DMS114 treated with DMSO at 0.1 percent for 48 hours (cell line): ENCODE results near the gene NBPF1.
"Not testable (repeated sequence)": the region's sequence is repeated elsewhere in the genome, so short reads cannot be mapped to it uniquely, and the experiment has no call there.

Experiments
- DNase-seq: peaks from one replicate; lab custom pipeline; 2025; ENCODE audit not compliant: unreplicated experiment; lab: John Stamatoyannopoulos, UW

NBPF1 gene

DNA sequence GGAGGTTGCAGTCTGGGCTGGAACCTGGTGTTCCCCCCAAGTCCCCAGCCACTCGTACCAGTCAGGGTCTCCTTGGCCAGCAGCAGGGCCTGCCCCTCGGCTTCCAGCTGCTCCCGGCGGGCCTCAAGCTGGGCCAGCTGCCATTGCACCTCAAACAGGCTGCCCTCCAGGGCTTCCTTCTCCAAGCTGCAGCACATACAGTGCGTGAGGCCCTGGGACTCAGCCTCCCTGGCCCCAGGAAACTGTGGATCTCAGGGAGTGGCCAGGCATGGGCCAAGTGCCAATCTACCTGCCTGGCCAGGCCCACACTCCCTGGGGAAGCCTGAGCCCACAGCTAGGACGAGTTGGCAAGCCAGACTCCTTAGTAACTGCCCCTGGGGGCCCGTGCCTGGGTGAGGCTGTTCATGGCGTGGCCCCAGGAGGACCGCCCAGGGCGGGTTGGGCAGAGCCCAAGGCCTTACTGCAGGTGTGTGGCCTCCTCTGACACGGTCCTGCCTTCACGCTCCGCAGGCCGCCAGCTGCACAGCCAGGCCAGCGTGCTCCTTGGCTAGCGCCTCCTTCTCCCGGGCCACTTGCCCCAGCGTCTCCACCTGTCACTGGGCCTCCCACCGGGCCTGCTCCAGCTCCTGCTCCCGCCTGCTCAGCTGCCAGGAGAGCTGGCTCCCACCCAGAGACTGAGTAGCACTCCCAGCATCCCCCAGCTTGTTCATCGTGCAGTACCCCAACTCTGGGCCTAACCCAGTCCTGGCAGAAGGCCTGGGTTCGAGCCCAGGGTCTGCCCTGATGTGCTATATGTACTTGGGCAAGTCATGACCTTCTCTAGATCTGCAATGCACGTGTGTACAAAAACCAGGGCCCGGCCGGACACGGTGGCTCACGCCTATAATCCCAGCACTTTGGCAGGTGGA is 10.7 kb upstream of the NBPF1 start:
- not testable (repeated sequence) for DNase-seq

DNA sequence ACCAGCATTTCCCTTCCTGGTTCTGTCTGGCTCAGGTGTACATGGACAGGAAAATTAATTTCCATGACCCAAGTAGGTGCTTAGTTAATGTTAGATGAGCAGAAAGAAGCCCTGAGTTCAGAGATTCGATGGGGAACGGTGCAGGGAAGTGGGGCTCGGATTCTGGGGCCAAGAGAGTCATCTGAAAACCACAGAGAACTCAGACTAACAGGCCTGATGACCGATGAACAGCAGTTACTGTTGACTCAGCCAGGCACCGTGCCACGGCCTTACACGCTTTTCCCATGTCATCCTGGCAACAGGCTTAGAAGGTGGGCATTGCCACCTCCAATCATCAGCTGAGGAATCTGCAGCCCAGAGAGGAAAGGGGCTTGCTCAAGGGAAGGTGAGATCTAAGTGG is 10.0 kb upstream of the NBPF1 start:
- DNase-seq, result not testable (repeated sequence)

DNA sequence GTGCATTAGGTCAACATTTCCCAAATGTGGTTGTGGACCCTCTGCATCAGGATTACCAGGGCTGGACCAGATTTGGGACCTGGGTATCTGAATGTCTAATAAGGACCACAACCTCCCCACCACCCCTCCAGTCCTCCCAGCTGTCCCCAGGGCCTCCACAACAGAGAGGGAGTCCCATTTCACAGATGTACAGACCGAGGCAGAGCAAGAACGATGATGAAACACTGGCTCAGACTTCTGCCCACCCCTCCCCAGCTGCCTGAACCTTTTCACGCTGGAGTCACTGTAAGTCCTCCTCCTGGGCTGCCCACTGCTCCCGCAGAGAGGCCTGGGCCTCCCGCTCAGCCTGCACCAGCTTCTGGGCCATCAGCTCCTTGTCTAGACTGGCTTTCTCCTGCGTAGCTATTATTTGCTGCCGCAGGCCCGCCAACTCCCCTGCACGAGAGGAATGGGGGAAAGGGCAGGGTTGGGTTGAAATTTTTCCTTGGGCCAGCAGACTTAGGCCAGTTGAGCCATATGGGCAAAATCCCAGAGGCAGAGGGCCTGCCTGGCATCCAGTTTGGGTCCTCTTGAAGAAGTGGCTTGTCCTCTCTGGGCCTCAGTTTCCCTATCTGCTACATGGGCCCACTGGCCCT is 8.4 kb upstream of the NBPF1 start:
- DNase-seq, result not testable (repeated sequence)

DNA sequence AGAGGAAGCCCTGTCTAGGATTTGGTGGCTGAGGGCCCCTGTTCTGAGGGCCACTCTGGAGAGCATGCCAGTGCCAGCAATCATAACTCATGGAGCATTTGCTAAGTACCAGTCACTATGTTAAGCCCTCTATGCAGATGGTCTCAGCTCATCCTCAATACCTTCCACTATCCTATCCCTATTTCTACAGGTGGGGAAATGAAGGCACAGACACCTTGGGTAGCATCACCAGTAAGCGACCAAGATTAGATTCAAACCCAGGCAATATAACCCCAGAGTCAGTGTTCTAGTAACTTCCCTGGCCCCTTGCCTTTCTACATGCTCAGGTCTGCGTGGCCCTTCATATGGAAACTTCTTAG is 7.9 kb upstream of the NBPF1 start:
- DNase-seq, result no peak

DNA sequence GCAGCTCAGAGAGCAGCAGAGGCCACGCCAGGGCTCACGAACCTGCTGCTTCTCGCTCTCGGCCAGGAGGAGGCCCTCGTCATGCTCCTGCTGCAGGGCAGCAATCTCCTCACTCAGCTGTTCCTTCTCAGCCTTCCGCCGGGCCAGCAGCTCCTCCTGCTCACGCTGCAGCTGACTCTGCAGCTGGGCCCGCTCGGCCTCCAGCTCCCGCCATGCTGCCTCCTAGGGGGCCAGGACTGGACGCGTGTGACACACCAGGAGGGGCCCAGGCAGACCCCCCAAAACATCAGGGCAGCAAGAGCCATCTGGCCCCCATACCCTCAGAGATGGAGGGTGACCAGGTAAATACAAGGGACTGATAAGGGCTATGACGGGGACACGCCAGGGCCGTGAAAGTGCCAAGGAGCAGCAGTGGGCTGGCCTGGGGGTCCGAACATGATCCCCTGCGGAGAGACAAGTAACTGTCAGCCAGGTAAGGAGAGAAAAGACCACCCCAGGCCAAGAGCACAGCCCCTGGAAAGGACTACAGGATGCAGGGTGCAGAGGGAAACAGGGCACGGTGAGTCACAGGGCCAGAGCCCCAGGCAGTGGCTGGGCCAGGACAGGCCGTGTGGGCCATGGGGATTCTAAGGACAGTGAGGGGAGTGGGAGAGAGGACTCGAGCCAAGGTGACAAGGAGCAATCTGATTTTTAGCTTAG is 6.6 kb upstream of the NBPF1 start:
- DNase-seq, result not testable (repeated sequence)

DNA sequence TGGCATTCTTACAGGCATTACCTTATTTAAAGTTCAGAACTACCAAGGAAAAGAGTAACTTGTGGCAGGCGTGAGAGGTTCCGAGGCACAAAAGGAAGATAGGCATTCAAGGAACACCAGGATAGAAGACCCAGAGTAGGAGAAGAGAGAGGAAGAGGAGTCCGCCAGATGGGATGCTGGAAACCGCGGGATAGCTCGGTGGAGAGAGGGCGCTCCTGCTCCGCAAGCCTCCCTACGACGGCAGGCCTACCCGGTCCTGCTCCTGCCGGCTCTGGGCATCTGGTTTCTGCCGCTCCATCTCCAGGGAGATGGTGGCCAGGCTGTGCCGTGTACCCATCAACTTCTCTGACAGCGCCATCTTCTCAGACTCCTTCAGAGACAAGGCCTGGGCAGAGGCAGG is 5.4 kb upstream of the NBPF1 start:
- no peak for DNase-seq

DNA sequence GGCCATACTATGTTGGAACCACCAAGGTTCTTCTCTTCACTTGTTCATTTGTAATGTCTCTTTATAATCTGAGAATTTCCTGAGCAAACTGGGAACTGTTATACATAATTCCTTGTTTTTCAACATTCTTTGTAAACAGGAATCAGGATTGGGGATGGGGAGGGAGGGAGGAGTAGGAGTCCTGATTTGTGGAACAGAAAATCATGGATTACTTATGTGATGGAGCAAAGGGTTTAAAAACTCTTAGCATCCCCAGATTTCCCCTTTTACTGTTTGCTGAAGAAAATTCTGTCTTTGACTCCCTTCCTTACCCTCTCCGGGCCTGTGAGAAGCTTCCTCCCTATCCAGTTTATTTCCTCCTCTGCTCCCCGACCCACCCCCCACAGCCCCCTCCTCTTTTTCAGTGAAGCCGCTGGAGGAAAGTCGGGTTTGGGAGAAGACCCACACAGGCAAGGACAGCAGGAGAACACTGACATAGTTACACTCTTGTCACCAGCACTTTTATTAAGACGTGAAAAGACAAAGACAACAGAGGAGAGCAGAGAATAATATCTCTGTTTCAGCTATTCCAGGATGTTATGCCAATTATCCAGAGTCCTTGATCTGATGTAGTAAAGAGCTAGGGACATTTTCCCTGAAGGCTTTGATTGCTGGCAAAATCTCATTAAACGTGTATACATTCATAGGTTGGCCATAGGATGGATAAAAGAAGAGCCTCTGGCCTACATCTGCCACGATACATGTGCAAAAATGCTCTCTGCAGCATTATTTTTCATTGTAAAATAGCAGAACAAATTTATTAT is 4.6 kb upstream of the NBPF1 start:
- no peak for DNase-seq

DNA sequence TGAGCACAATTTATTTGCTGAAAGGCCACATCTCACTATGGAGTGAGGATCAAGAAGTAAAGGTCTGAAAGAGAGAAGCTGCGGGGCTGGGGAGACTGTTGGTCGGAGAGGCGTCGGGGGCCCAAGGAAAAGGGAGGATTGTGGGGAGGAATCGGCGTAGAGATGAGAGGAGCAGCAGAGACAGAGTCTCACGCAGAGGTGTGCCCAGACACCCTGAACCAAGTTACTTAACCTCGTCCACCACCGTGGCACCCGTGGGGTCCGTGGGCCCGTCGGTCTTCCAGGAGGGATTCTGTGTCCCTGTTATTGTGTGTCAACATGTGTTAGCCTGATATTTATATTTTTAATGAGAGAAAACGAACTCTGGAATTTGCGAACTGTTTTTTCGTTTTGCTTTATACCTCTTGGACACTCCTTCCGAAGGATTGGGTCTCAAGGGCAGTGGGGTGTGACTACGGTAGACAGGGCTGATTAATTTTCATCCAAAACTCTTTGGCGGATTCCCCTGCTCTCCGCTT is 3.8 kb upstream of the NBPF1 start:
- DNase-seq, result no peak

DNA sequence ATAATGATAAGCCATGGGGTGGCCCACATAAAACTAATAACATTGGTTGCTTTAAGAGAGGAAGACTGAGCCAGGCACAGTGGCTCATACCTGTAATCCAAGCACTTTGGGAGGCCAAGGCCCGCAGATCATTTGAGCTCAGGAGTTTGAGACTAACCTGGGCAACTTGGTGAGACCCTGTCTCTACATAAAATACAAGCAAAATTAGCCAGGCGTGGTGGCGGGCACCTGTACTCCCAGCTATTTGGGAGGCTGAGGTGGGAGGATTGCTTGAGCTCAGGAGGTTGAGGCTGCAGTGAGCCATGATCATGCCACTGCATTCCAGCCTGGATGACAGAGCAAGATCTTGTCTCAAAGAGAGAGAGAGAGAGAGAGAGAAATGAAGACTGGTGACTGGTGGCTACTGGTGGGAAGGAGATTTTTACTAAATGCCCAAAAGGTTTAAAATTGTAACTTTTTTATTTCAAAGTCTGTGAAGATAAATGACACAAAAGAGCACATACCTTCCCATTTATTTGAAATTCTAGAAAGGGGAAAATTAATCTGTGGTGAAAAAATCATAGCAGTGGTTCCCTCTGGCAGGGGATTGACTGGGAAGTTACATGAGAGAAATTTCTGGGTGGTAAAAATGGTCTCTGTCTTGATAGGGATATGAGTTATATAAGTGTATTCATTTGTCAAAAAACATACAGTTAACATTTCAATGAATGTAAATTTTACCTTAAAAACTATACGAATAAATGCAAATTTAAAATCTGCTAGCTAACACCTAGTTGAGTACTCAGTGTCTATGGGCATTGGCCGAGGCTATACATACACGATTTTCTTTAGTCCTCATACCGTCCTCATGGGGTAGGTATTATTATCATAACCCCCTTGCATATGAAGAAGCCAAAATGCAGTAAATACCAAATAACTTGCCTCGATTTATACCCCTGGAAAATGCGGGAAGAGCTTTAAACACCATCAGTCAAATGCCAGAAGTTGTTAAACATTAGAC is 2.2 kb upstream of the NBPF1 start:
- no peak for DNase-seq

DNA sequence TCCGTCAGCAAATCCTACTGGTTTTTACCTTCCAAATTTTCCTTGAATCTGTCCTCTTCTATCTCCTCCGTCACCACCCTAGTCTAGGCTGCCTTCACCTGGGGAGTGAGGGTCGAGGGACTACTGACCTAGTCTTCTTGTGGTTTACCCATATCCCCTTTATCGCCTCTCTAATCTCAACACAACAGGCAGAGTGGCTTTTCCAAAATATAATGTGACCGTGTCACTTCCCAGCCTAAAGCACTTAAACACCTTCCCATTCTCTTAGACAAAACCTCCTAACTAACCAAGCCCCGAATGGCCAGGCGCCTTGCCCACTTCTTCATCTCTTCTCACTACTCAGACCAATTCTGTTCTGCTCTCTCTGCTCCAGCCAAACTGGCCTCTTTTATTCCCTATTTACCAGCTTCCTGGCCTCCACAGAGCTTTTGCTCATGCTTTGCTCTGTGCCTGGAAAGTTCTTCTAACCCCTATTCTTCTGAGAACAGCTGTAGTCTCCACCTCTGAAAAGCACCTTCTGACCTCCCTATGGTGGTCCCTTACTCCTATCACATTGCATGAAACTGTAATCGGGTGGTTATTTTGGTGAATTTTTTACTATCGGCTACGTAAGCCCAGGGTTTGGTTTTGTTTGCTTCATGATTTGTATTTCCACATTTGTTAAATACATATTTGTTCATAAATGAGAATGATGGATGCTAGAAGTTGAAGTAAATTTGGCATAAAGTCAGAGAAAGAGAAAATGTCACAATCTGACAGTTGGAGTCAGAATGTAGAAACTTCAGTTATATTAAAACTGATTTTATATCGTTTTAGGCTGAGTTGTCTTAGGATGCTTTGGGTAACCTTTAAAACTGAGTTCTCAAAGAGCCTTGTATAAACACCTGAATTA is 1.2 kb upstream of the NBPF1 start:
- DNase-seq, result no peak

DNA sequence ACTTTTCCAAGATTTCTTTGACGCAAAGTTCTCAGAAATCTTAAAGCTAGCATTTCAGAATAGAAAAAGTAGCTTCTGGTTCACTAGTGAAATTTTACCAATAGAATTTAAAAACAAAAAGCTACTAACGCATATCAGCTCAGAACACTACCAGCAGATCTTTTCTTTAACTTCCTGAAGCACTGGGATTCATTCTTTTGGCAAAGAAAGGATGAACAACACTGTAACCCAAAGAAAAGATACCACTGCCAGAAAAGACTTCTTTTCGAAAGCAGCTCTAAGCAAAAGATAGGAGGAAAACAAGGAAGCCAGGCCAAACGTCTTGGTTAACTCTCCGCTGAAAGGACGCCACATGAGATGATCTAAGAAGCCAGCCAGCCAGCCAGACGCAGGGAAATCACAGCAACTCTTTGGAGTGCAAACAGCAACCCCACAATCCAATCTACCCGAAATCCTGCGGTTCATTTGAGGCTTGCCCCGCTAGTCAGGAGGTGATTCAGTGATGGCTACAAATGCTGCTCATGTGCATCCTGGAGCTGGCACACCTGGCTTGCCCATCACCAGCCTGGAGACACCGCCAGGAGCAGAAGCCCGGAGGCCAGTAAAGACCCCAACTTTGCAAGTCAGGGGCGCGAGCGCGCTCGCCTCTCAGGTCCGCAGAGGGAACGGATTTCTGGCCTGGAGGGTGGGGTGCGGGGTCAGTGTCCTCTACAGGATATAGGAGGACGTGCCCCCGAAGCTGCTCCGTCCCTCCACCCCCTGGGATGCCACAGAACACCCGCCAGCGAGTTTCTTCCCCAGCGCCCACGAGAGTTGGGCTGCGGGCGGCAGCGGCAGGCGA is 812 bp downstream of the NBPF1 start:
- peak; percentile 56 for DNase-seq

DNA sequence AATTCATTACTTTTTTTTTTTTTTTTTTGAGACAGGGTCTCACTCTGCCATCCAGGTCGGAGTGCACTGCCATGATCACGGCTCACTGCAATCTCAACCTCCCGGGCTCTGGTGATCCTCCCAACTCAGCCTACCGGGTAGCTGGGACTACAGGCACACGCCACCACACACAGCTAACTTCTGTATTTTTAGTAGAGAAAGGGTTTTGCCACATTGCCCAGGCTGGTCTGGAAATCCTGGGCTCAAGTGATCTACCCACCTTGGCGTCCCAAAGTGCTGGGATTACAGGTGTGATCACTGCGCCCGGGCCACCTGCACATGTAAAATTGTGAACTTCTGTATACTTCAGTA is 1.4 kb downstream of the NBPF1 start:
- not testable (repeated sequence) for DNase-seq

DNA sequence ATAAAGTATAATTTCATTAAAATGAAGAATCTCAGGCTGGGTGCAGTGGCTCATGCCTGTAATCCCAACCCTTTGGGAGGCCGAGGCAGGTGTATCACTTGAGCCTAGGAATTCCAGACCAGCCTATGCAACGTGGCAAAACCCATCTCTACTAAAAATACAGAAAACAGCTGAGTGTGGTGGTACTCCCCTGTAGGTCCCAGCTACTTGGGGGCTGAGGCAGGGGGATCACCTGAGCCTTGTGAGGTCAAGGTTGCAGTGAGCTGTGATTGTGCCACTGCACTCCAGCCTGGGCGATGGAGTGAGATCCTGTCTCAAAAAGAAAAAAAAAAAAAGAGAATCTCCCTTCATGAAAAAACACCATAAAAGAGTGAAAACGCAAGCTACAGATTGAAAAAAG is 2.2 kb downstream of the NBPF1 start:
- not testable (repeated sequence) for DNase-seq

DNA sequence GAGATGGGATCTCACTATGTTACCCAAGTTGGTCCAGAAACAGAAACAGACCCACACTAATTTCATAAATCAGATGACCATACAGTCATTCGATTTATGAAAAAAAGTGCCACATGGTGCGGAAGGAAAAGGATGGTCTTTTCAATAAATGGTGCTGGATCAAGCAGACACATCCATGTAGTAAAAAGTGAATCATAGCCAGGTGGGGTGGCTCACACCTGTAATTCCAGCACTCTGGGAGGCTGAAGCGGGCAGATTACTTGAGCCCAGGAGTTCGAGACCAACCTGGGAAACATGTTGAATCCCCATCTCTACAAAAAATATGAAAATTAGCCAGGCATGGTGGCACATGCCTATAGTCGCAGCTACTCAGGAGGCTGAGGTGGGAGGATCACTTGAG is 2.8 kb downstream of the NBPF1 start:
- not testable (repeated sequence) for DNase-seq

DNA sequence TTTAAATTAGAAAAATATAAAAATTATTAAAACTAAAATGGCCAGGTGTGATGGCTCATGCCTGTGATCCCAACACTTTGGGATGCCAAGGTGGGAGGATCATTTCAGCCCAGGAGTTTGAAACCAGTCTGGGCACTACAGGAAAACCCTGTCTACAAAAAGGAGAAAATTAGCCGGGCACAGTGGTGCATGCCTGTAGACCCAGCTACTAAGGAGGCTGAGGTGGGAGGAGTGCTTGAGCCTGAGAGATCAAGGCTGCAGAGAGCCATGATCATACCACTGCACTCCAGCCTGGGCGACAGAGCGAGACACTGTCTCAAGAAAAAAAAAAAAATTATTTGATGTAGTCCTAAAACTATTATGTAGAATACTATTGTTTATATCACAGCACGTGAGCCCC is 3.6 kb downstream of the NBPF1 start:
- not testable (repeated sequence) for DNase-seq

DNA sequence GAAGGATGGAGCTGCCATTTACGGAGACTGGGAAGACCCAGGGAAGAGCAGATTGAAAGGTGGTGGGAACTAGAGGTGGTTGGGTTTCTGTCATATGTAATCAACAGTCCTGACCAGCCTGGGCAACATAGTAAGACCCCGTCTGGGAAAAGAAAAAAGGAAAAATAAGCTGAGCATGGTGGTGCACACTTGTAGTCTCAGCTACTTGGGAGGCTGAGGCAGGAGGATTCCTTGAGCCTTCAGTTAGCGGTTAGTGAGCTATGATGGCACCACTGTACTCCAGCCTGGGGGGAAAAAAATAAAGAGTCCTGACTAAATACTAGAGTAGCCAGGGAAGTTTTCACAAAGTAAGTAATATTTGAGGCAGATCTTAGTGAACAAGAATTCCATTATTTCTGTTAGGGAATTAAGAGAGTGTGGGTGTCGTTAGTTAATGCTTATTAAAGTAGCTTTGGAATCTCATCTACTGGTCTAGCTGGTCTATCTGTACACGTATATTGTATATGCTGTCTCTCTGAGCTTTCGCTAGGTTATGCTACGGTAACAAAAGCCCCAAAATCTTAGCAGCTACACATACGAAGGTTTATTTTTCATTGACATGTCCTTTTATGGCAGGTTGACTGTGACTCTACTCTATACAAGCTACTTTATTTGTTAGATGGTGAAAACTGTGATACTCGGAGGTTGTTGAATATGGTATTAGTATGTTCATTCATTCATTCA is 4.4 kb downstream of the NBPF1 start:
- DNase-seq, result no peak
